HG02610 (cell line): ENCODE measurements around the gene ATG7.

Source experiments
- ATAC-seq: cut with Tn5 transposase; IDR thresholded peaks from one replicate; pipeline ENCODE4 v1.9.1; 2021; ENCODE audit warnings: mild to moderate bottlenecking, moderate library complexity; ENCODE audit not compliant: unreplicated experiment

Gene ATG7

DNA sequence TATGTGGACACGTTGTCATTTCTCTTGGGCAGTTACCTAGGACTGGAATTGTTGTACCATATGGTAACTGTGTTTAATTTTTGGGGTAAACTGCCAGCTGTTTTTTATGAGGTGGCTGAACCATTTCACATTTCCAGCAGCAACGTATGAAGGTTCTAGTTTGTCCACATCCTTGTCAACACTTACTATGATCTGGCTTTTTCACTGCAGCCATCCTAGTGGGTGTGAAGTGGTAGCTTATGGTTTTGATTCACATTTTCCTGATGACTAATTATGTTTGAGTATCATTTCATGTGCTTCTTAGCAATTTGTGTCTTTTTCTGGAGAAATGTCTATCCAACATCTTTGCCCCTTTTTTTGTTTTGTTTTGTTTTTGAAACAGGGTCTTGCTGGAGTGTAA, 275.3 kb downstream of the ATG7 start:
- no peak for ATAC-seq

DNA sequence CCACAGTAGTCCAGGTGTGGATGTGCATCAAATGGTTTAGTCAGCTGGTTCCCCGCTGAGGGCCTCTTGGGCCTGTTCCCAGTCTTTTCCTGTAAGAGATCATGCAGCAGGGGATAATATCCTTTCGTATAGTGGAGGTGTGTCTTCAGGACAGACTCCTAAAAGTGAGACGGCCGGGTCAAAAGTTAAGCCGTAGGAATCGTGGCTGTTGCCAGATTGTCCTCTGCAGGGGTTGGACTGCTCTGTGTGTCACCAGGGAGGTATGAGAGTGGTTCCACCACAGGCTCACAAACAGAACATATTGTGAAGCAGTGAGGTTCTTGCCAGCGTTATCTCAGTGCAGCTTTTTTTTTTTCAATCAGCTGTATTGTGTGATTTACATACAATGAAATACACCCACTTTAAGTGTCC, 276.5 kb downstream of the ATG7 start:
- ATAC-seq: no peak

DNA sequence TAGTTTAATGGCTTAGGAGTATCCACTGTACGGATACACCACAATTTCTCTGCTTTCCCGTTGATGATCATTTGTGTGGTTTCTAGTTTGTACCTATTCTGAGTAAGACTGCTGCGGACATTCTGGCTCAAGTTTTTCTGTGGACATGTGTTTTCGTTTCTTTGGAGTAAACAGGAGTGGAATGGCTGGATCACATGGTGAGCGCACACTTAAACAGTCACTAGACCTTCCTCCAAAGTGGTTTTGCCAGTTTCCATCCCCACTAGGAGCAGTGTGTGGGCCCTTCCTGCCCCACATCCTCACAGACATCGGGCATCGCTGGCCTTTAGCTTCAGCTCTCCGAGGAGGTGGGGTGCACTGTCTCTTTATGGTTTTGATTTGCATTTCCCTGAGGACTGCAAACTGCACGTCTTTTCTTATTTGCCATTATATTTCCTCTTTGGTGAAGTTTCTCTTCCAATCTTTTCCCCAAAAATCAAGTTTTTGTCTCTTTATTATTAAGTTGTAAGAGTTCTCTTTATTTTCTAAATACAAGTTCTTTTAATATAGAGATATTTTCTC, 277.5 kb downstream of the ATG7 start:
- no peak for ATAC-seq

DNA sequence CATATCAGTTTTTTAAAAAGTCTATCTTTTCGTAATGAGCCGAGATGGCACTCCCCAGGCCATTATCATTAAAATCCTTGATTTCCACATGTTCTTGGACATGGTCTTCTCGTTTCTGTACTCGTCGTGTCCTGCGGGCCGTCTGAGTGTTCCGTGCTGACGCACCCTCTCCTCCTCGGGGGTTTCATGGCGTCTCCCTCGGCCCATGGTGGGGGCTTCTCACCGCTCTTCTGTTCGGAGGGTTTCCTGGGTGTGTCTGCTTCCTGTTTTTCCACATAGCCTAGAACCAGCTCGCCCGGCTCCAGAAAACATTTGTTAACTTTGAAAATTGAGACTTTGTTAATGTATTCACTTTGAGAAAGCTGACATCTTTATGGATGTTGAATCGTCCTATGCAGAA, 278.8 kb downstream of the ATG7 start:
- ATAC-seq: no peak

DNA sequence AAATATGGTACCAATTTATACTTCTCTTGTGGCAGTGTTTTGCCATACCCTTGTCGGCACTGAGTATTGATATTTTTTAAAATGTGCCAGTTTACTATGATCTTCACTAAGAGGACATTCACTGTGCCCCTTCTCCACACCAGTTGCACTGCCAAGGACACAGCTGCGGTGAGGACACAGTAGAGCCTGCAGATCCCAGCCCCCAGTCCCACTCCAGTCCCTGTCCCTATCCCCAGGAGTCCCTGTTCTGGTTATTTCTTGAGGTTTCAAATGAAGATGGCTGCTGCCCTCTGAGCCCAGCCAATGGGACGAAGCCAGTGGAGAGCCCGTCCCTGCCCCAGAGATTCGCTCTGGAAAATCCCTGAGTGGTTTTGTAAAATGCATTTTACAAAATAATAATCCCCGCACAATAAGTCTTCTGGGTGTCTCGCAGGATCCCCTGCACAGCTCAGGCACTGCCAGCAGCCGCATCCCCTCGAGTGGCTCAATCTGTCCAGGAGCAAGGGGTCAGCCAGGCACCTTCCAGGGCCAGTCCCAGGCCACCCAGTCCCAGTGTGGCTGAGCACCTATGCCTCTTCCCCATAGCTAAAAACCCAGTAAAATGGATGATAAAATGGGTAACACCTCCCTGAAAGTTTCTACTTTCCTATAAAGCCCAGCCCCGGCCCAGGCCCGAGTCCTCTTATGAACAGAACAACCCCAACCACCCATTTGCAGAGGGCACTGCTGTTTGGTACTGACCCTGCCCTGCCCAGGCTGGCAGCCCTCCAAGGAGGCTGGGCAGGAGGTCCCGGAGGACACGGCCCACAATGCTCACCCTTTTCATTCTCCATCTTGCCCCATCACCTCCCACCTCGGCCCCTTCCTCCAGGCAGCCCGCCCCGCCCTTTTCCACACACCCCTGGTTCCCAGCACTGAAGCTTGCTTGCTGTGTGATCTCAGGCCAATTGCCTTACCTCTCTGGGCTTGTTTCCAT, 280.4 kb downstream of the ATG7 start:
- no peak for ATAC-seq

DNA sequence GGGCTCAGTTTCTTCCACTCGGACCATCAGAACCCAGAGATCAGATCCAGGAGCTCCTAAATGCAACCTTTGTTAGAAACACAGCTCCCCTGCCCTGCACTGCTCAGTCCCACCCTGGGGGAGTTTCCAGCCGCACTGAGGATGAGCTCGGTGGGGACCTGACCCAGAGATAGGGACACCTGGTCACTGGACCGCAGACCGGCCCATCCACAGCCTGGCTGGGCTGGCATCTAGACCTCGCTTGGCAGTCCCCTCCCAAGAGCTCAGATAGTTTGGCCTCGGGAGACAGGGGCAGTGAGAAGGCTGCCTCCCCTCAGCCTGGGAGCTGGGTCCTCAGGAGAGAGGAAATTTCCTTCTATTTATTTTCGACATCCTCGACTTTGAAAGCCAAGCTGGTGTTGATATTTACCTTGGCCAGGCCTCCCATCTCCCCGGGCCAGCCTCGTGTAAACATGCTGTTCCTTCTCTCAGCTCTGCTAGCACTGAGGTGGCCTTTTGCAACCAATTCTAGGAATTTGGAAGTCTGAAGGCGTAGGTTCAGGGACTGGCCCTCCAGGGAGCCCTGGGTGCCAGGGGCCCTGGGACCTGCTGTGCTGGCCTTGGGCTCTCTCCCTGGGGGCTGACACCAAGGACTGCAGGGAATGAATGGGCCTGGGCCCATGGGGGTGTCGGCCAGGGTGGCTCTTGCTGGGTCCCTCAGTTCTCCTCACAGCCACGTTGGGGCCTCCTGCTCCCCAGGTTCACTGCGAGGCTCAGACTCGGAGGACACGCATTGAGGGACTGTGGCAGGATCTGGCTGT, 281.4 kb downstream of the ATG7 start:
- no peak for ATAC-seq

DNA sequence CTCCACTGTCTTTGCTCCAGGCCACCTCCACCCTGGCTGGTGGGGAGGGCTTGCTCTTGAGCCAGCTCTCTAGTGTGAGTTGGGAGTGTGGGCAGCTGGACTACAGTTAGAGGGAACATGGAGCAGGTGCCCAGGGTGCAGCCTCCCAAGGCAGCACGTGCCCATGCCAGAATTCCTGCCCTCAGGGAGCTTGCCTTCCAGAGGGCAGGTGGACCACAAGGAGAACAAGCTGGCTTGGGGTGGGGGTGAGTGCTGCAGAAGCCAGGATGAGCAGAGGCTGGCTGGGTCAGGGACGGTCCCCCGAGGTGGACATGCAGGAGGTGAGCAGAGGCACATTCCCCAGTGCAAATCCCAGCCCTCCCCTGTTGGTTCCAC, 282.0 kb downstream of the ATG7 start:
- ATAC-seq: no peak

DNA sequence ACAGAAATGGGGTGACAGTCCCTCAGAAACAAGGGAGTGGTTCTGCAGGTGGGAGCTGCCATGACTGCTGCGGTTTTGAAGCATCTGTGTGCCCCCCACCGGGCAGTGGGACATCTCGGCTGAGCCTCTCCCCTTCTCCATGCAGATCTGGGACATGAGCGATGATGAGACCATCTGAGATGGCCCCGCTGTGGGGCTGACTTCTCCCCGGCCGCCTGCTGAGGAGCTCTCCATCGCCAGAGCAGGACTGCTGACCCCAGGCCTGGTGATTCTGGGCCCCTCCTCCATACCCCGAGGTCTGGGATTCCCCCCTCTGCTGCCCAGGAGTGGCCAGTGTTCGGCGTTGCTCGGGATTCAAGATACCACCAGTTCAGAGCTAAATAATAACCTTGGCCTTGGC, 282.5 kb downstream of the ATG7 start:
- ATAC-seq: no peak

DNA sequence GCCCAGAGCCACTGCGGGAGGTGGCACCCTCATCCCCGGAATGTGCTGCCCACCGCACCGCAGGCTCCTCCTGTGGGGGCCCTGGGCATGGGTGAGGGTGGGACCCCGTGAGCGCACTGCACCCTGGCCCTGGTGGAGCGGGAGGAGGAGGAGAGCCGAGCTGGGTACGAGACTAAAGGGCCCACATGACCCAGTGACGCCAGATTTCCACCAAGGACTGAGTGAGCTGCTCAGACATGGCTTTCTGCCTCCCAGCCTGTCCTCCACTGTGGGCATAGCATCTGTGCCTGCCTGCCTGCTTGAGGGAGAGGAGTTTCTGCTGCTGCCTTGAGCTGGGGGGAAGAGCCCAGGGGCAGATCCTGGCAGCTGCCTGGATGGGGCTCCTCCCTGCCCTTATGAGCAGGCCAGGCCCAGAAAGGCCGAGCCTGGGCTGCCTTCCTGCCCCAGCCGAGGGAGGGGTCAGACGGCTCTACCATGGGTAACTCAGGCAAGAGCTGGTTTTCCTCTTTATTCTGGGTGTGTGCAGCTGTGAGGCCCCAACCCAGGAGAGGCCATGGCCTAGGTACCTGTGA, 283.1 kb downstream of the ATG7 start:
- ATAC-seq: no peak

DNA sequence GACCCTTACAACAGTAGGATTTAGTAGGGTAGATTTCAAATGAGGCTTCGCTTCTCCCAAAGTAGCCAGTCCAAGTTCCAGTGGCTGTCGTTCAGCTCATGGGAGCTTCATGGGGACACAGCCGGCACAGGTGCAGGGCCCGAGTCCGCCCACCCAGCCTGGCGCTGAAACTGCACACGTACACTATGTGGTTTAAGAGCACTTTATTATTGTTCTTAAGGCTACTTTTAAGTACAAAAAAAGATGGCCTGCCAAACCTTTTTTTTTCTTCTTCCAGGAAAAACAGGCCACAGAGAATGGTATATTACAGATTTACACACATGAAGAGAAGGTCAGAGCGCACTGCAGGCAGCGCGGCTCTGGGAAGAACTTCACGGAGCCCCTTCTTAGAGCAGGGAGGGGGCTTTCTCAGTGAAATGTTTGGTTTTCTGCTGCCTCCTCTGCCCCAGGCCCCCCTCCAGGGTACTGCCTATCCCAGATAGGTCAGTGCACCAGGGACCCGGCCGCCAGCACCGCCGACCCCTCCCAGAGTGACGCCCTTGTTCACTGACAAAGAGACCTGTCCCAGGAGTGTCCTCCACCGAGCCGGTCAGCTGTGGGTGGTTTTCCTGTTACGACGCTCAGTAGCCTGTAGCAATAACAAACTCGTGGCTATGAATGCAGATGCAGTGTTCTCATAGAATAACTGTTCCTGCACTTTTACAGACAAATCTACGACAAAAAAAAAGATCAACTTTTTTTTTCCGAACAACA, 283.9 kb downstream of the ATG7 start:
- no peak for ATAC-seq

DNA sequence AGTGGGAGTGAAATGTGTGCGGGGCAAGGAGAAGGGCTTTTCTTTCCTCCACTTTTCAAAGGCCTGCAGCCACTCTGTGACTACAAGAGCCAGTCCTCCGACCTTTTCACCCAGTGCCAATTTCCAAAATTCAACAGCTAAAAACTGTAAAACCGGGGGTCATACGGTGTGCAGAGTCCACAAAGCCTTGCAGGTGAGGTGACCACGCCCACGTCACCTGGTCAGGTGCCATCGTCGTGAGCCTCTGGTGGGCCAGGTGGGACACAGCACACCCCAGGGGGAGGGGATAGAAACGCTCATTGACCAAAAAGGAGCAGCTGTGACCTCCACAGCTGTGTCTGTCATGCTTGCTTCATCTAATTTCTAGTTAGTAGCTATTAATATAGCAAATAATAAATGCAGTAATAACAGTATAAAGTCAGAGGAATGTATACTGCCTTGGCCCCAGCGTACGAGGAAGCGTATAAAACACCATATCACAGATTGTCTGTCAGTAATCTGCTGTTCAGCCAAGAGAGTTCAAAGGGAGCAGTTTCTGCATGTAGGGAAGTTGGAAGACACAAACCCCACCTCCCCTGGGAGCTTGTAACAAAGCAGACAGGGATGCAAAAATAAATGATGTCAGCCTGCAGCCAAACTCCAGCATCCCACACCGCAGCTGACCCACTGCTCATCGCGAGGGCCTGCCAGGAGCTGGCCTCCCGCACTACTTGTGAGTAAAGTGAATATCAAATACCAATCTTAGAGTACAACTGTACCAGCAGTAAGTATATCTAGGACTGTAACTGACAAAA, 284.9 kb downstream of the ATG7 start:
- ATAC-seq: no peak

DNA sequence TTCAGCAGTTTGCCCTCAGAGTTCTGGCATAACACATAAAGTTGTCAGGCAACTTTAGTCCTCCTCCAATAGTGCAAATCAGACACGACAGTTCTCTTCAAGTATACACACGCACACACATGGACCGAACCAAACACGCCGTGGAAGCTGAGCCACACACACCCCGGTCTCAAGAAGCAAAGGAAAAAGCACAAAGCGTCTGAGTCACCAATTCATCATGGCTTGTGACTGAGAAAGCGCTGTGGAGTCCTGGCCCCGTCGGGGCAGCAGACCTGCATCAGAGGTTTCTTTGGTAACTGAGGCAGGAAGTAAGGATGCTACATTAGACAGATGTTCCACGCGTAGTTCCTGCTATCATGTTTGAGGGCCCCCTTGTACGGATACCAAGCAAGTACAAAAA, 285.8 kb downstream of the ATG7 start:
- ATAC-seq: no peak

DNA sequence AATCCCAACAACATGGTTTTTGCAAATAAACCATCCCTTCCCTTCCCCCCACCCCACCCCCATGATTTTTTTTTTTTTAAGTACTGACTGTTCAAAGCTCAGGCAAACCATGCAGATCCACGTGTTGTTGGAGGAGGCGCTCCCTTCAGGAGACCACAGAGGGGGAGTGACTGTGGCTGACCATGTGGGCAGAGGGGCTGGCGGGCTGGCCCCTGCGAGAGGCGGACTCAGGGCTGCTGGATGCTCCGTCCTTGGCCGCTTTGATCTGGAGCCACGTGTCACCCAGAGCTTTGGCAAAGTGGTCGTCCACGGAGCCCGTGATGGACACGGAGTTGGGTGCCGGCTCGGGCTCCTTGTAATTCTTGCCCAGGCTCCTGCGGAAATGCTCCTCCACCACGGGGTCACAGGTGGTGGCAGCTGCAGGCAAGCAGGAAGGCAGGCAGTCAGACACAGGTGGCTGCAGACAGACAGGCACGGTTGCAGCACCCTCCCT, 286.3 kb downstream of the ATG7 start:
- no peak for ATAC-seq

DNA sequence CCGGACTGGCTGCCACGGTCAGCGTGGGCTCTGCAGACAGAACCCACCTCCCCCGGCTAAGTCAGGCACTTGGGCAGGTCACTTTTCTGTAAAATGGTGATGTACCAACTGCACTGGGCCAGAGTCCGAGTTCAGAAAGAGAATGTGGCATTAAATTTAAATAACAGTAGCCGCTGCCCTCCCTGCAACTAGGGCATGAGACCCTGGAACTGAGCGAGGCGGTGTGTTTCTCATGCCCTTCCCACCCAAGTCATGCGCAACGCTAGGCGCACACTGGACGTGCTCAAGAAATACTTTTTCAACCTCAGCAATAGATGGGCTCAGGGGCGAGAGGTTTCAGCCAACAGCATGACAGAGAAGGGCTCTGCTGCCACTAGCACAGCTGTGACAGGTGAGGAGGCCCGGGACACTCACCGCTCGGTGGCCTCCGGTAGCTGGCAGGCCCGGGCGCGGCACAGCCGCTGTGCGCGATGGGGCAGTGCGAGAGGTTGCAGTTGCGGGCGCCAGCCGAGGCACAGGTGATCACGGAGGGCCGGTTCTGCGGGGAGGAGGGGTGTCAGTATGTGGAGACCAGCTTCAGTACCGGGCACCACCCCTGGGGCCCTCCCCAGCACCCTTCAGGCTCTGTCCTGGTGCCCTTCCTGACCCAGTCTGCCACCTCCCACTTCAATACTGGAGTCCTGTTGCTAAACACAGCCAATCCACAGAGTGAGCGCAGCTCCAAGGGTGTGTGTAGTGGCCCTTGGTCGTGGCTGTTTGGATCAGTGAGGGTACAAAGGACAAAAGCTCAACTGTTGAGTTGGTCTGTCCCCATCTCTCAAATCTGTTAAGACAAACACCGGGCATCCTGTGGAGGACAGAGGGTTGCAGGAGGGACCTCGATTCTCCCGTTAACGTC, 287.0 kb downstream of the ATG7 start:
- no peak for ATAC-seq

DNA sequence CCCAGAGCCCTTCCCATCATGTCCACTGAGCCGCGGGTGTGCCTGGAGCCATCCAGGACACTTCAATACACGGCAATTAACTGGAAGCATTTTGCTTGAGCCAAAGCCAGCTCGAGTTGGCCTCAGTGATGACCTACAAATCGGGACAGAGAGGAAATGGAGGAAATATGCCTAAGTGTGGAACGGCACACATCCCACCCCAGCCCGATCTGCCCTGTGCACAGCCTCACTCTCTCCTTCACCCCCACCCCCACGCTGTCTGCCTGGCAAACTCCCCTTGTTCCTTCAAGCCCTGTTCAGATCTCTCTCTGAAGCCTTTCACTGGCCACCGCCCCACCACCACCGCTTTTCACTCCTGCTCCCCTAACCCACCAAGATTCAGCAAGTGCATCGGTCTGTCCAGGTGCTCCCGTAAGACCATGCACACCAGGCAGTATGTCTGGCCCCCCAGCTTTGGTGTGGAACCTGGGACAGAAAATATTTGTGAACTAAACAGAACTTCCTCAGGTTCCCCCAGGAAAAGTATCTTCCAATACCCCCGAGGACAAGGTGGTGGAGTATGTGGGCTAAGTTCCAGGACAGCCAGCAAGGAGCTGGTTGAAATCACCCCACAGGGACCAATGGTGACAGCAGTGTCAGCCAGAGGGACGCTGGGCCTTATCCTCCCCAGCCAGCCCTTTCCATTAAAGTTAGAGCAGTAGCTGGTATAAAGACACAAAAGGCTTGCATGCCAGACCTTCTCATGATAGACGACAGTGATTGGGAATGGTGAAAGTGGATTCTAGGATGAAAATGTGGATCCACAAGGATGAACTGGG, 287.8 kb downstream of the ATG7 start:
- ATAC-seq: no peak

DNA sequence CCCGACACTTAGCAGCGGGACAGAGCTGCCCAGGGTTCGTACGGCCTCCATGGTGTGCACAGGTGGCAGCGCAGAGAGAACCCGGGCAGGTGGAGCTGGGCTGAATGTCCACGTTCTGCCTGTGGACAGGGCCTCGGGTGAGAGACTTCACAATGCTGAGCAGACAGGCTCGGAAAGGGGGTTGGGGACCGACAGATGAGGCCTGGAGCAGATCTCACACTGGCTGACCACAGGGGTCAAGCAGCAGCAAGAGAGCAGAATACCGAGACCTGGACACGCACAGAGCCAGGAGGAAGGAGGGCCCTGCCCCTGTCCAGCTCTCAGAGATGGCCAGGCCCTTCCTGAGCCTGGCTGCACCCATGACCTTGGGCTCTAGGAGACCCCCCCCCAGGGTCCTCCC, 288.5 kb downstream of the ATG7 start:
- no peak for ATAC-seq

DNA sequence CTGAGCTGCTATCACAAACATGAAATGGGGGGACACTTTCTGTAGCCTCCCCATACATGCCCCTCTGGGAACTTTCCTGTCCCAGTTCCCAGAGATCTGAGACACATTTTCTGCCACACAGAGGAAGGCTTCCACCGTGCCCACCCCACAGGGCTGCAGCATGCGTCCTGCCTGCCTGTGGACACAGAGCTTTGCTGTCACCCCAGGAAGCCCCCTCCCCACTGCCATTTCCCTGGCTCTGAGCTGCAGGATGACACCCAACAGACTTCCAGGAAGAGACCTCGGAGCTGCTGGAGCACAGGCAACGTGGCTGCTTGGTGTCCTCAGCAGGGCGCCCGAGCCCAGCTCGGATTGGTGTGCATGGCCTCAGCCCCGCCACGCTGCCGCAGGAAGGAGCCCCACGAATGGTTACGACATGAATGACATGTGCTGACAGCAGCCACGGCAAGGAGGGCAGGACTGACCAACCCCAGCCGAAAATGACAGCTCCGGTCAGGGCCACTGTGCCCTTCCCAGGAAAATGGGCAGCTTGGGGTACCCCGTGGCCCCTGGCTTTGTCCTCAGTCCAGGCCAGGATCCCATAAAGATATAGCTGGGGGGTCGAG, 290.2 kb downstream of the ATG7 start:
- no peak for ATAC-seq
